ENCODE results near the gene MTNR1A. TPM values are rescaled to one million over a fixed set of nuclear protein-coding genes. Genes with fewer than 3 reads are reported as not detected.

Gene MTNR1A
- total RNA-seq, 2 experiments from 2014 or later: not detected

Other genes starting within 250 kb of the MTNR1A start
- gene FAT1, start 168.3 kb upstream of the MTNR1A start, total RNA-seq: not detected

Measured in activated CD4-positive, alpha-beta memory T cell treated with anti-CD3 and anti-CD28 coated beads for 36 hours (primary cell).